NCI-H2171 (cell line): ENCODE measurements around the gene LRRIQ4.

Experiments
- DNase-seq: peaks from one replicate; lab custom pipeline; 2025; lab: John Stamatoyannopoulos, UW

LRRIQ4 gene

DNA sequence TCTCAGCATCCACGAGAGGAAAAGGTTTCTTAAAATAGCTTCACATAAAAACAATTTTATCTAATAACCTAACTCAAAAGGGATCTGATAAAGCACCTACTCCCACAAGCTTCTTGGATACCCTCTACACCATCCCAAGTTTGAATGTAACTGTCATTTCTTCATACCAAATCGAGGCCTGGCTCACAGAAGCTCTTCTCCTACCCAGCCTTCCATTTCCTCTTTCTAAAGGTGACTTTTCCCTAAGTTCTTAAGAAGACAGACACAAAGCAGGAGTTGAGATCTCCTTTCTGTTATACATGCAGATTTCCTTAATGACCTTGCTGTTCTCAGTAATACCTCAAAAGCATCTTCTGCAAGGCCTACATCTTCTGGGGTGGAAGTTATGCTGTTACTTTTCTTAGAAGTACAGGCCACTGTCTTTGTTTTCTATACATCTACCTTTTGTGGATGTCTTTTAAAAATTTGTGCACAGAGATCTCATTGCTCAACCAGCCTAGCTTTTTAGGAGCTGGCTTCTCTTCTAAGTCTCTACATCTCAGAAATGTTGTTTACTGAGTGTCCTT lies 3.4 kb upstream of the LRRIQ4 start:
- no peak for DNase-seq

DNA sequence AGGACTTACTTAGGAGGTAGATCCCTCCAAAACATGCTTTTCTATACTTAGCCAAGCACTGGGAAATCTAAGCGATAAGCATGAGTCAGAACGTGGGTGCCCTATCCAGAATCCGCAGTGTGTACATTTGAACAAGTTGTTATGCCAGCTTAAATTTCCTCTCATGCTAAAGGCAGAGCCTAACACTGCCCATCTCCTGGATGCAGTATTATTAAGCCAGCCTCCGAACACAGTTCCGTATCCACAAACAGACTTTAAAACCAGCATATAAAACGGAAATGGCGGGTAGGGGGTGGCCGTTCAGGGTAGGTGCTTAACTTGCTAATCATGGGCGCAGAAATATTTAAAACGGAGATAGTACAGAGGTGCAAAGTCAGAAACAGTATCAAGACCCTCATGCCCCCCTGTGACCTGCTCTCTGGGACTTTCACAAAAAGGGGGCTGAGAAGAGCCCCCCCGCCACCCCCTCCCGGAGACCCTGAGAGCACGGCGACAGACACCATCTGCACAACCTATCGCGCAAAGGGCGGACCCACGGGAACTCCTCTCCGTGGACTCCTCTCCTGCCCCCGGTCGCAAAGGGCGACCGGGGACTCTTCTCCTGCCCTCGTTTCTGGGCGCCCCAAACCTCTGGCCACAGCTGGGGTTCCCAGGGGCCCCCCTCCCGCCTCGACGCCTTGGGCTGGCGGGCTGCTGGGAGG lies 889 bp upstream of the LRRIQ4 start:
- peak; percentile 1 for DNase-seq

DNA sequence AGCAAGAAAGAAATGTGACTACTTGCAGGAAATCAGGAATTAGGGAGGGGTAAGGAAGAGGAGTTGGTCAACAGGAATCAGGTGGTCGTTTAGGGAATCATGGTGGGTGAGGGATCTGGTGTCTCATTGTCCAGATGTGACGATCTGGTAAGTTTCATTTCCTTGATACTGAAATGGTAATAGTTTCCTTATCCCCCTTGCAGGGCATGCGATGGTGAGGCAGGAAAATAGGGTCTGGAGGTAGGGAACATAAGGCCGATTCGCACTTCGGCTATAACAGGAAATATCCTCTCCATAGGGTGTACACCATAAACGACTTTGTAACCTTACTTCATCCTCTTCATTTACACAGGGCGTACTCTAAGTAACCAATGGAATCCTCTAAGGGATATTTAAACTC lies 608 bp downstream of the LRRIQ4 start:
- no peak for DNase-seq

DNA sequence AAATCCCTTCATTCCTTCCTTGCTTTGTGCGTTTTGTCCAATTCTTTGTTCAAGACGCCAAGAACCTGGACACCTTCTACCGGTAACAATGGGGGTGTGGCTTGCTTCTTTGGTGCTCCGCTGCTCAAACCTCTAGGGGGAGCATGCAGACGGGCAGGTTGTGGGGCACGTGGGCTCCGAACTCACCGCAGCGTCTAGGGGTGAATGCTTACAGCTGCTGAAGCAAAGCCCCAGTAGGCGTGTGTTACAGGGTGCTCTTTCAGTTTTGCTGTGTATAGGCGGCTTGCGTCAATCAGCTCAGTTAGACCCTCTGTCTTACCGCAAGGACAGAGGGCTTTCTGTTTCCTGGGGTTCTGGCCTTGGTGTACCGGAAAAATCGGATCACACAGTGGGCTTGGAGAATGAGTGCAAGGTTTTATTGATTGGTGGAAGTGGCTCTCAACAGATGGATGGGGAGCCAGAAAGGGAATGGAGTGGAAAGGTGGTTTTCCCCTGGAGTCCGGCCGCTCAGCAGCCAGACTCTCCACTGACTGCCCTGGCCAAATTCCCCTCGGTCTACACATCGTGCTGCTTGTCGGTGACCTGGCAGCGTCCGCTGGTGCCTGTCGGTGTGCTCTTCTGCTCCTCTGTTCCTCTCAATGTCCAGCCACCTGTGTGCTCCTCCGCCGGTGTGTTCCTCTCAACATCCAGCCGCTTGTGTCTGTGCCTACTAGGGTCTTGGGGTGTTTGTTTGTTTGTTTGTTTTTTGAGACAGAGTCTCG lies 1.3 kb downstream of the LRRIQ4 start:
- DNase-seq, result peak; percentile 1

DNA sequence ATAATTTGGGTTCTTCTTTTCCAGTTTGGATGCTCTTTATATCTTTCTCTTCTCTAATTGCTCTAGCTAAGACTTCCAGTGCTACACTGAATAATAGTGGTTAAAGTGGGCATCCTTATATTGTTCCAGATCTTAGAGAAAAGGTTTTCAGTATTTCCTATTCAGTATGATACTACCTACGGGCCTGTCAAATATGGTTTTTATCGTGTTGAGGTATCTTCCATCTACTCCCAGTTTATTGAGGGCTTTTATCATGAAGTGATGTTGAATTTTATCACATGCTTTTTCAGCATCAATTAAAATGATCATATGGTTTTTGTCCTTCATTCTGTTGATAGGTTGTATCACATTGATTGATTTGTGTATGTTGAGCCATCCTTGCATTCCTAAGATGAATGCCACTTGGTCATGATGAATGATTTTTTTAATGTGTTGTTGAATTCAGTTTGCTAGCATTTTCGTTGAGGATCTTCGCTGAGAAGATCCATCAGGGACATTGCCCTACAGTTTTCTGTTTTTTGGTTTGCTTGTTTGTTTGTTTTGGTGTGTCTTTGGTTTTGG lies 3.0 kb downstream of the LRRIQ4 start:
- DNase-seq, result no peak

DNA sequence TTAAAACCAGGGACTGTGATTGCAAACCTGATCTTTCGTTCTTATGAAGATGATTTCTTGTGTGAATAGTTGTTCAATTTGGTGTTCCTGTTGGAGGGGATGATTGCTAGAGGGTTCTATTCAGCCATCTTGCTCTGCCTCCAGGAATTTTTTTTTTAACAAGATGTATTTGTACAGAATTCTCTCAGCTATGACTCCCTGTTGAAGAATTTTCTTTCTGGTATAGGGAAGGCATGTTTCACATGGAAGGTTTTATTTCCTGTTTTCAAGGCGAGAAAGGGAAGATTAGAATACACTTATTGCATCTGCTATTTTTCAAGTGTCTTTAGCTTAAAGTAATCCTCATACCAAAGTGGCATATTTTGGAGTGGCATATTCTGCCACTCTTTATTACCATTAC lies 5.6 kb downstream of the LRRIQ4 start:
- no peak for DNase-seq

DNA sequence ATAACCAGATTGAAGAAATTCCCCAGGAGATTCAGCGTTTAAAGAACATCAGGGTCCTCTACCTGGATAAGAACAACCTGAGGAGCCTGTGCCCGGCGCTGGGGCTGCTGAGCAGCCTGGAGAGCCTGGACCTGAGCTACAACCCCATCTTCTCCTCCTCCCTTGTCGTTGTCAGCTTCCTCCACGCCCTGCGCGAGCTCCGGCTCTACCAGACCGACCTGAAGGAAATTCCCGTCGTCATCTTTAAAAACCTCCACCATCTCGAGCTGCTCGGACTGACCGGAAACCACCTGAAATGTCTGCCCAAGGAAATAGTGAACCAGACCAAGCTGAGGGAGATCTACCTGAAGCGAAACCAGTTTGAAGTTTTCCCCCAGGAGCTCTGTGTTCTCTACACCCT lies 9.4 kb downstream of the LRRIQ4 start:
- DNase-seq, result no peak

DNA sequence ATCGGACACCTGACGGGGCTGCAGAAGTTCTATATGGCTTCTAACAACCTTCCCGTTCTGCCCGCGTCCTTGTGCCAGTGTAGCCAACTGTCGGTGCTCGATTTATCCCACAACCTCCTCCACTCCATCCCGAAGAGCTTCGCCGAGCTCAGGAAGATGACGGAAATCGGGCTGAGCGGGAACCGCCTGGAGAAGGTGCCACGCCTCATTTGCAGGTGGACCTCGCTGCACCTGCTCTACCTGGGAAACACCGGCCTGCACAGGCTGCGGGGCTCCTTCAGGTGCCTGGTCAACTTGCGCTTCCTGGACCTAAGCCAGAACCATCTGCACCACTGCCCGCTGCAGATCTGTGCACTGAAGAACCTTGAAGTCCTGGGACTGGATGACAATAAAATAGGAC lies 9.9 kb downstream of the LRRIQ4 start:
- no peak for DNase-seq

DNA sequence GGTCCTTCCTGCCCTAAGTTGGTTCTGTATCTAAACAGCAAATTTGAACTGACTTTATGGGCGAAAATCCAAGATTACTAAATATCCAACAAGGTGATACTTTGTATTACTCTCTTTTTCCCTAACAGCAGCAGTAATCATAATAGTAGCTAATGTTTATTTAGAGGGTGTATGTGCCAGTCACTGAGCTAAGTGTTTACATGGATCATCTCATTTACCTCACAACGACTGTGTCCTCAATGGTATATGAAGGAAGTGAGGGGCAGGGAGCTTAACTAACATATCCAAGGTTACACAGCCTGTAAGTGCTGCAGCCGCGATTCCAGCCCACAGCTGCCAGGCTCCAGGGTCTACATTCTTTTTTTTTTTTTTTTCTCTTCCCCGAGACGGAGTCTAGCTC lies 10.3 kb downstream of the LRRIQ4 start:
- DNase-seq, result no peak

DNA sequence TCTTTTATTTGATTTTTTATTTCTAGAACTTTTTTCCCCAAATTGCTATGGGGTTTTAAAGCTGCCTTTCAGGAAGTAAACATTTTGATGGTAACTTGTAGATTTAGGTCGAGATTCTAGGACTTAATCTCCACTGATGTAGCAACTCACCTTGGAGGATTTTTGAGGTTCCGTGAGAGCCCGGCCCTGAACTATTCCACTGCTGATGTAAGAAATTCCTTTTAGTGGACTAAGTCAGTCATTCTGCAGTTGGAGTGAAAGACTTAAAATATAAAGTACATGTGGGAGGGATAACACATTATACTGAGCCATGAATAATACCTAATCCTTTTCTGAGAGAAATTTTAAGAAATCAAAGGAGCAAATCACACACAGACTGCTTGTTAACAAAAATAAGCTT lies 12.6 kb downstream of the LRRIQ4 start:
- no peak for DNase-seq

DNA sequence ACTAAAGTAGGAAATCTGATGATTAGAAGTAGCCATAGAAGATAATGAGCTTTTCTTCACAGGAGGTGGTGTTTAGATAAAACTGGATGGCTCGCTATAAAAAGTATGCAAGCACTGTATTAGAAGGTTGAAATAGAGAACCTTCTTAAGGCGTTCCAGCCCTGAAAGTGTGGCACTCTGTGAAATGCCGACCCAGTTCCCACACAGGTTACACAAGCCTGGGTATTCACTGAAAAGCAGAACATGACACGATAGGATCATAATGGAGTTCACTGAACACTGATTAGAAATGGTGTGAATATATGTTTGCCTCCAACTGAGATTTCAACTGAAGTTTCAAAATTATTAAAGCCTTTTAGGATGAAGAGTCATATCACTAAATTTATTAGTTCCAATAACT lies 15.0 kb downstream of the LRRIQ4 start:
- no peak for DNase-seq

DNA sequence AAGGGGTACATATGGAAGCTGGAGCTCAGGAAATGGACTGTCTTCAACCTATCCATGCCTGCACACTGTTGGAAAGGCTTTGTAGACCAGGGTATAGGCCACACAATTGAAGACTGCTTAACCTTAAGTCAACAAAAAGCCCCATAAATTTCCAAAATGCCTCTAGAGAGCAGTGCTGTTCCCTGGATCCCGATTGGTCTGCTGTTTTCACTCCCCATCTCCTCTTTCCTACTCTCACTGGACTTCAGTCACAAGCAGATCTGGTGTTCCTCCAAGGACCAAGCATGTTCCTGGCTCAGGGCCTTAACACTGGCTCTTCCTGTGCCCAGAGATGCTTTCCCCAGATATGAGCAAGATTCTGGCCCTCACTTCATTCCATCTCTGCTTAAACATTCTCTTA lies 22.9 kb downstream of the LRRIQ4 start:
- DNase-seq, result no peak

DNA sequence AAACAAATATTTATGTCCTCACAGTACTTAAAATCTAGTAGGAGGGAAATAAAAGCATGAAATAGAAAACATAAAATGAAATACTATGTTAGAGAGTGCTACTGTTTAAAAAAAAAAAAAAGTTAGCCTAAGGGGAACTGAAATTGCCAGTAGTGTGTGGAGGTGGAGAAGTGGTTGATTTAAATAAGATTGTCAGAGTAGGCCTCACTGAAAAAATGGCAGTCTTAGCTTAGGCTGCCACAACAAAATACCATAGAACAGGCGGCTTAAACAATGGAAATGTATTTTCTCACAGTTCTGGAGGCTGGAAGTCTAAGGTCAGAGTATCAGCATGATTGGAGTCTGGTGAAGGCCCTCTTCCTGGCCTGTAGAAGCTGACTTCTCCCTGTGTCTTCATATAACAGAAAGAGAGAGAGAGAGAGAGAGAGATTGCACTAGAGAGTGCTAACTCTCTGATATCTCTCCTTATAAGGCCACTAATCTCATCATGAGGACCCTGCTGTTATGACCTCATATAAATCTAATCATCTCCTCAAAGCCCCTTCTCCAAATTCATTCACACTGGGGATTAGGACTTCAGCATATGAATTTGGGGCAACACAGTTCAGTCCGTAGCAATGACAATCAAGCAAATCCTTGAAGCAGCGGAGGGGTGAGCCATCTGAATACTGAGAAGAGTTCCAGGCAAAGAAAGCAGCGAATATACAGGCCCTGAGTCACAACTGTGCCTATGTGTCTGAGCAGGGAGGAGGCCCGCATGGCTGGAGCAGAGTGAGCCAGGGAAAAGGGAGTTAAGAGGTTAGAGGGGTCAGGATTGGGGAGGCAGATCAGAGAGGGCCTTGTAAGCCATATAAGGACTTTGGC lies 23.6 kb downstream of the LRRIQ4 start:
- no peak for DNase-seq

DNA sequence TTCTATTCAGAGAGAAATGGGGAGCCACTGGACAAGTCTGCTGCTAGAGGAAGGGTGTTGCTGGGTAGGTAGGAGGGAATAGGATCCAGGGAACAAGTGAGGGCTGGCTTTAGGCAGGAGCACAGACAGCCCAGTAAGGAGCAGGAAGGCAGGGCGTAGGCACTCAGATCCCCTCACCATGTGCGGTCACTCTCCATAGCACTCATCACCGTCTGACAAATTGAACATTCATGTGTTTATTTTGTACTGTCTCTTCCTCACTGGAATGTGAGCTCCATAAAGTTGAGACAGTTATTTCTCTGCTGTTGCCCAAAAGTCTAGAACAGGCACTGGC lies 24.2 kb downstream of the LRRIQ4 start:
- no peak for DNase-seq

DNA sequence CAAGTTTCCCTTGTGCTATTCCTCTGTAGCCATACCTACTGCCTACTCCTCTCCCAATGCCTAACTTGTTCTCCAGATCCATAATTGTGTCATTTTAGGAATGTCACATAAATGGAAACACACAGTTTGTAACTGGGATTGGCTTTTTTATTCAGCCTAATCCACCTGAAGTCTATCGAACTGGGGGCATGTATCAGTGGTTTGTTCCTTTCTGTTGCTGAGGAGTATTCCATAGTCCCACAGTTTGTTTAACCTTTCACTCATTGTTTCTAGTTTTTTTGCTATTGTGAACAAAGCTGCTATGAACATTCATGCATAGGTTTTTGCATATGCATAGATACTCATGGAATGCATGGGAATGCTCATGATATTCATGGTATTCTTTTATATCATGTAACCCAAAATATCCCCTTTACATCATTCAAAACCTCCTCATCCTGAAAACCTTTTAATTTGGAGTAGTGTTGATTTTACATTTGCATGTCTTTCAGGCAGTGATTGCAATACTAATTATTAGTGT lies 25.9 kb downstream of the LRRIQ4 start:
- no peak for DNase-seq

DNA sequence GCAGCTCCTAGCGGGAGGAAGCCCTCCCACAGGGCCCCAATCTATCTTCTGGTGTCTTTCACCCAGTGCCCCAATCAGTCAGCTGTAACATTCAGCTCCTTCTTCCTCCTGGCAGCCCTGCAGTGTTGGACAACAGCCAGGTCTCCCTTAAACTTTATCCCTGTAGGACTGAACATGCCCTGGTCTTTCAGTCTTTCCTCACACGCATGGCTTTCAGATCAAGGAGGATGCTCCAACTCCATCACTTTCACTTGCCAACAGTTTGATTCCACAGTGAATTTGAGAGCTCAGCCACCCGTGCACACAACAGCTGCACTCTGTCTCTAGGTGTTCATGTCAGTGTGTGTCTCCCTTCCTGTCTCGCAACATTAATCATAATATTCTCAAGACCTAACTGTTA lies 28.5 kb downstream of the LRRIQ4 start:
- peak; percentile 47 for DNase-seq

DNA sequence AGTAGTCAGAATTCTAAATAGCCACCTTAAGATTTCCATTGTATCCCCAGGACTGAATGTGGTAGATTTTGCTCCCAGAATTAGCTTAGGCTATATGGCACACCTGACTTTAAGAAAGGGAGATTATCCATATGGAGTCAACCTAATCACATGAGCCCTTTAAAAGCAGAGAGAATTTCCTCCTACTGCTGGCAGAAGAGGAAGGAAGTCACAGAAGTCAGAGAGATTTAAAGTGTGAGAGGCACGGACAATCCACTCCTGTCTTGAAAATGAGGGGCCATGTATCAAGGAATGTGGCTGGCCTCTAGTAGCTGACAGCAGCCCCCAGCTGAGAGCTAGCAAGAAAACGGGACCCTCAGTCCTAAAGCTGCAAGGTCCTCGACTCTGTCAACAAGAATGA lies 30.3 kb downstream of the LRRIQ4 start:
- DNase-seq, result no peak

DNA sequence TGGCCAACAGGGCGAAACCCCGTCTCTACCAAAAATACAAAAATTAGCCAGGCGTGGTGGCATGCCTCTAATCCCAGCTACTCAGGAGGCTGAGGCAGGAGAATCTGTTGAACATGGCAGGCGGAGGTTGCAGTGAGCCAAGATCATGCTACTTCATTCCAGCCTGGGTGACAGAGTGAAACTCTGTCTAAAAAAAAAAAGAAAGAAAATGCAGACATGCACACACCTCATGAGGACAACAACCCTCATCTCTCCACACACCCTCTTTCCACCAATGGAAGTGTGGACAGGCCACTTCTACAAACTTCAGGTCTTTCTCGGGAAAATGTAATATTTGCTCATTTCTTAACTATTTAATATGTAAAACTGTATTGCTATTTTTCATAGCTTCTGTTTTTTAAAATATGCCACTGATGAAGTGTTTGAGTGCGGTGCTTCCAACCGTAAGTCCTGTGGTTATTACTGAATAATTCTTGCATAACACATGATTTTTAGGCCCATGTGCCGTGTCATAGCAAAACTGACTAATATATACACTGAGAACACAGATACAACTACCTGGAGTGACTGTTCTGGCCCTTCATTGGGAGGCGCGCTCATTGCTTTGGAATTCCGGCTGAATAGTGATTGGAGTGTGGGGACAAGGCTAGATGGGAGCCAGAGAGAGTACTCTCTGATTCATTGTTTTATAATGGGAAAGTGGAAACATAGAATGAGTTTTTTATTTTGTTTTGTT lies 34.0 kb downstream of the LRRIQ4 start:
- DNase-seq, result no peak

DNA sequence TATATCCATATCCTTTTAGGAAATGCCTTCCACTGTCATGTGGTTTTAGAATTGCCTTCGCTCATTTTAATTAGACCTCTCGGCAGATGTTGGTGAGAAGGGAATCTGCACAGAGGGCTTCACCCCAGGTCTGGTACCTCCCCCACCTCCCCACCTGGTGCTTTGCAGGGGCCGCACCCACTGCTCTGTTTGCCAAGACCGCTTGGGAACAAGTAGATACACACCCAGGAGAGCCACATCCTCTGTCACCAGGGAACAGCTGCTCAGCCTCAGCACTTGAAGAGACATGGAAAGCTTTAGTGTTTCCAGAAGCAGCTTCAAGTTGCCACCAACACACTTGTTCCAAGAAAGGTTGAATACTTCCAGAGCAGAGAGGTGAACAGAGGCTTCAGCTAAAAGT lies 35.2 kb downstream of the LRRIQ4 start:
- DNase-seq, result peak; percentile 90

DNA sequence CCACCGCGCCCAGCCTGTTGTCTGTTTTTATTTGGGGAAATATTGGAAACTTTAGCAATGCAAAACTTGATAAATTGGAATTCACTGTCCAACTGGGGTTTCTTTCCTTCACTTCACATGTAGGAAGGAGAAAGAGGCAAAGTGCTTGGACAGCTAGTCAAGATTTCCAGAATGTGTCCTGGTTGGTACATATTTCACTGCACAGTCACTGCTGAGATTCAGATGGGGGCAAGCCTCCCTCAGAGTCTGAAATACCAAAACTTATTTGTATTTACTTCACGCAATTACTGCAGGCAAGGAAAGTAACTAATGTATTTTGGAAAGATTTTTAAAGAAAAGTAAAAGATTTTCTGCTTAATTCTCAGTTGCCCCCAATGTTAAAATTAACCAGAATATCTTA lies 36.1 kb downstream of the LRRIQ4 start:
- DNase-seq, result no peak

DNA sequence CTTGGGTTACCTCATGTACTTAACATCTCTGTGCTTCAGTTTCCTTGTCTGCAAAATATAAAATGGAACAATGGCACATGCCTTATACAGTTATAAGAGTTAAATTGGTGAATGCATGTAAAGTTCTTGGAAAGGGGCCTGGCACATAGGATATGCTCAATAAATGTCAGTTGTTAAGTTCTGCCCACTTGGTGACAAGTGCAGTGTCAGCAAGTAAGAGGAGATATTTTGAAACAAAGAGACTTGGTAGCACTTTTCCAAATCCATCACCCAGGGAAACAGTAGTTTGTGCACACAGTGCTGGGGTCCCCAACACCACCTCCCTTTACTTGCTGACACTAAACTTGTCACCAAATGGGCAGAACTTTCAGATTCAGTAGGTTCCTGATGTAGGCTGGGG lies 37.9 kb downstream of the LRRIQ4 start:
- no peak for DNase-seq
